ENCODE data around the gene COMMD2. TPM values are rescaled to one million over a fixed set of nuclear protein-coding genes. Genes with fewer than 3 reads are reported as not detected.

Gene COMMD2
- total RNA-seq (2022; extraction: Qiagen RNA extraction) = 31.5 to 37.3 TPM (median 34.2 TPM) in 5 replicates

GRCh38 chr3:149752051-149752787 is at the start of gene COMMD2:
Gene COMMD2 (minus strand): TSS chr3:149752489. CDS start chr3:149752444, 45 bp downstream.

DNA sequence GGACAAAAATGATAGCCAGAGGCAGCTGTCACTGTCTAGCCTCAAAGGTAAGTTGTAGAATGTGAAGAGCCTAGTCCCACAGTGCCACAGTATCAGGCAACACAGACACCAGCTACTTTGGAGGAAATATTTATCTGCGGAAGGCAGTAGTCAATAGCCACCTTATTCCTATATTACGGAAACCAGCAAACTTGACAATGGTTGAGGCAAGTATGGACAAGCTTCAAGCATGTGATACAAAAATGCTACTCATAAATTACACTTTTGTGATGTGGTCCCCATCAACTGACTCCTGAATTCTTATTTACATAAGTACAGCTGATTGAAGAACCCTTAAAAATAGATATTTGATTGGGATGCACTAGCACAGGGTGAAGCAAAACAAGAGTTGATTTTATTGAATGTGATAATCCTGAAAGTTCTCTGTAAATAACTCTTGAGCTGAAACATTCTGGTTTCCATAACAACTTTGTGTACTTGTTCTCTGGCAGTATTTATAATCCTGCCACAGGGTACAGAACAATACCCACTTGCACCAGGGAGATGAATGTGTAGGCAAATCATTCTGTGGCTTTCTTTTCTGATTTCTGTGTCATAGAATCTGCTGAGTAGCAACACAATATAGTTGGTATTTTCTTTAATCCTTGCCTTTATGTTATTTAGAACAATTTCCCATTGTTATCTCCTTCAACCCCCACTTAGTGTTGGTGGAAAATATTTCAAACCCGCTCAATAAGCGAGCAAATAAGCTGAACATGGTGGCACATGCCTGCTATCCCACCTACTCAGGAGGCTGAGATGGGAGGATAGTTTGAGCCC is 40.4 kb upstream of the COMMD2 start, which contains the start of gene ANKUB1:
Gene ANKUB1, minus strand, starts transcription at position 103 of the 819 bp plus-strand sequence. CDS start 188 bp downstream, outside the sequence.

Other genes starting within 250 kb of the COMMD2 start
- gene WWTR1, start 94.5 kb downstream of the COMMD2 start, total RNA-seq (2022; extraction: Qiagen RNA extraction) = 142 to 178 TPM (median 162 TPM) in 5 replicates
- not detected in 5 replicates for gene ANKUB1, start 40.1 kb upstream of the COMMD2 start, total RNA-seq (2022; extraction: Qiagen RNA extraction)
- gene RNF13, start 60.7 kb upstream of the COMMD2 start, total RNA-seq (2022; extraction: Qiagen RNA extraction) = 32.0 to 61.1 TPM (median 38.1 TPM) in 5 replicates
- gene PFN2, start 218.4 kb upstream of the COMMD2 start, total RNA-seq (2022; extraction: Qiagen RNA extraction) = 132 to 186 TPM (median 148 TPM) in 5 replicates

All from A549 treated with AZD2906 at 1 μM for 4 hours (cell line).